GM12878 (cell line): ENCODE data around the gene FANCI. TPM values are rescaled to one million over a fixed set of nuclear protein-coding genes. Genes with fewer than 3 reads are reported as not detected.

ENCODE experiments used
- ATAC-seq: fragments of 200-7000 bp; cut with Tn5 transposase; 3 replicates; pipeline ENCODE4 v1.9.1; 2020; ENCODE audit warnings: mild to moderate bottlenecking, moderate library complexity
- BruUV-seq: library from RNA; stranded (reverse); fragments of 400-500 nt; replicated peaks from 2 replicates; lab custom pipeline; 2021; lab: Mats Ljungman, UMichigan
- CTCF ChIA-PET: fragments of 300-600 bp; sonication (Branson Sonifier 250); formaldehyde crosslinking; extraction: SDS; loops from one replicate; lab custom pipeline; 2021; ENCODE audit warnings: inconsistent platforms; lab: Yijun Ruan, JAX
- POLR2A ChIA-PET: fragments of 350-600 bp; formaldehyde crosslinking; extraction: SDS; loops from one replicate; lab custom pipeline; 2021; ENCODE audit warnings: inconsistent platforms; lab: Charles Lee
- RAD21 ChIA-PET: fragments of 300-600 bp; sonication (Branson Sonifier 250); formaldehyde crosslinking; loops from one replicate; lab custom pipeline; 2023; ENCODE audit warnings: antibody characterized with exemption; ENCODE audit not compliant: unreplicated experiment; lab: Charles Lee
- SMC1A ChIA-PET: fragments of 300-600 bp; sonication (Branson Sonifier 250); formaldehyde crosslinking; loops from one replicate; lab custom pipeline; 2023; ENCODE audit not compliant: unreplicated experiment, uncharacterized antibody; lab: Charles Lee
- DNase-seq: peaks from one replicate; pipeline ENCODE4 v3.0.0-alpha.2; 2011; ENCODE audit warnings: low read depth, low spot score
- FAIRE-seq: peaks from 3 replicates; lab custom pipeline; 2011; peaks lifted over from hg19 to GRCh38; lab: Jason Lieb, UNC
- H2AFZ ChIP-seq: 2 replicates; pipeline ENCODE4 v1.6.0; 2011; ENCODE audit warnings: low read depth, low read length, control low read depth; ENCODE audit not compliant: control insufficient read depth
- H3K27ac ChIP-seq: 2 replicates; pipeline ENCODE4 v1.5.1; 2011; ENCODE audit warnings: control low read depth; ENCODE audit not compliant: control insufficient read depth, insufficient read depth
- H3K27me3 ChIP-seq, 2 experiments: replicated peaks in 1 of 2; 2 replicates each; pipeline versions ENCODE4 v1.6.0 to v1.6.1; 2011; ENCODE audit warnings: low read length in 1 of 2; ENCODE audit not compliant: control insufficient read depth in 2 of 2, insufficient read depth in 2 of 2
- H3K36me3 ChIP-seq, 2 experiments: 2 replicates each; pipeline ENCODE4 v1.5.1; 2011; ENCODE audit warnings: low read length in 1 of 2; ENCODE audit not compliant: control insufficient read depth in 2 of 2, insufficient read depth in 2 of 2
- H3K4me1 ChIP-seq: 2 replicates; pipeline ENCODE4 v1.6.1; 2011; ENCODE audit warnings: mild to moderate bottlenecking, low read length, moderate library complexity, mixed read lengths; ENCODE audit not compliant: control insufficient read depth, insufficient read depth
- H3K4me2 ChIP-seq: 2 replicates; pipeline ENCODE4 v1.6.0; 2011; ENCODE audit warnings: control low read depth; ENCODE audit not compliant: control insufficient read depth, insufficient read depth
- H3K4me3 ChIP-seq: fragments of 200-600 bp; sonication (generic); 2 replicates; pipeline ENCODE4 v1.5.1; 2016
- H3K79me2 ChIP-seq: 2 replicates; pipeline ENCODE4 v1.6.0; 2011; ENCODE audit warnings: low read length; ENCODE audit not compliant: control insufficient read depth, insufficient read depth
- H3K9ac ChIP-seq: 2 replicates; pipeline ENCODE4 v1.8.0; 2011; ENCODE audit warnings: low read length, control low read depth, mixed read lengths; ENCODE audit not compliant: control insufficient read depth, insufficient read depth
- H3K9me3 ChIP-seq: replicated peaks from 3 replicates; pipeline ENCODE4 v1.5.1; 2011; ENCODE audit warnings: mild to moderate bottlenecking, low read length; ENCODE audit not compliant: control insufficient read depth, insufficient read depth
- H4K20me1 ChIP-seq: 2 replicates; pipeline ENCODE4 v1.6.0; 2011; ENCODE audit not compliant: control insufficient read depth, insufficient read depth
- BHLHE40 ChIP-seq, 2 experiments: fragments of 450-650 bp in 1 of 2; IDR thresholded peaks; 2 replicates each; pipeline ENCODE4 v1.6.1; 2011 to 2017; ENCODE audit warnings: low read depth in 2 of 2, borderline replicate concordance in 1 of 2, improper control_type of control experiment in 1 of 2, low read length in 1 of 2, mild to moderate bottlenecking in 1 of 2
- CBX3 ChIP-seq: fragments of 200-600 bp; sonication (generic); IDR thresholded peaks from 2 replicates; pipeline ENCODE4 v1.6.1; 2016; ENCODE audit warnings: low read depth, borderline replicate concordance
- CEBPB ChIP-seq, 2 experiments: fragments of 150-350 bp in 1 of 2; IDR thresholded peaks; 2 replicates each; pipeline ENCODE4 v1.6.1; 2012 to 2014; ENCODE audit warnings: low read depth in 2 of 2, low read length in 2 of 2, borderline replicate concordance in 1 of 2, inconsistent platforms in 1 of 2
- CTCF ChIP-seq, 3 experiments: IDR thresholded peaks in 2 of 3; conservative IDR thresholded peaks in 1 of 3; 2 replicates each; pipeline ENCODE4 v1.5.1; 2011; ENCODE audit warnings: low read depth in 3 of 3, low read length in 3 of 3, mild to moderate bottlenecking in 3 of 3, control low read depth in 2 of 3, moderate library complexity in 2 of 3, inconsistent platforms in 1 of 3, mixed read lengths in 1 of 3; ENCODE audit not compliant: control insufficient read depth in 2 of 3, insufficient read depth in 1 of 3; ENCODE audit errors: extremely low read depth in 1 of 3
- FOXK2 ChIP-seq: fragments of 450-650 bp; IDR thresholded peaks from 2 replicates; pipeline ENCODE4 v1.6.1; 2017; ENCODE audit warnings: mild to moderate bottlenecking, moderate library complexity
- JUNB ChIP-seq: IDR thresholded peaks from 2 replicates; pipeline ENCODE4 v1.6.1; 2016; ENCODE audit warnings: antibody characterized with exemption, mild to moderate bottlenecking
- KDM1A ChIP-seq: fragments of 200-600 bp; sonication (generic); IDR thresholded peaks from 2 replicates; pipeline ENCODE4 v1.6.1; 2016; ENCODE audit warnings: borderline replicate concordance
- NFXL1 ChIP-seq: fragments of 450-650 bp; IDR thresholded peaks from 2 replicates; pipeline ENCODE4 v1.6.1; 2017; ENCODE audit warnings: antibody characterized with exemption, mild to moderate bottlenecking, borderline replicate concordance
- SIN3A ChIP-seq: IDR thresholded peaks from 2 replicates; pipeline ENCODE4 v1.6.1; 2012; ENCODE audit warnings: low read depth, low read length, improper control_type of control experiment
- SMAD1 ChIP-seq: fragments of 450-650 bp; IDR thresholded peaks from 2 replicates; pipeline ENCODE4 v1.6.1; 2018; ENCODE audit warnings: mild to moderate bottlenecking, low read depth; ENCODE audit not compliant: partially characterized antibody
- SMARCA5 ChIP-seq: fragments of 450-650 bp; IDR thresholded peaks from 2 replicates; pipeline ENCODE4 v1.6.1; 2017; ENCODE audit warnings: mild to moderate bottlenecking
- TAF1 ChIP-seq: IDR thresholded peaks from 2 replicates; pipeline ENCODE4 v1.6.1; 2011; ENCODE audit warnings: mild to moderate bottlenecking, low read depth, low read length, borderline replicate concordance
- WRNIP1 ChIP-seq: IDR thresholded peaks from 2 replicates; pipeline ENCODE4 v1.6.1; 2011; ENCODE audit warnings: low read depth, low read length, improper control_type of control experiment, borderline replicate concordance
- ZBTB33 ChIP-seq: fragments of 450-650 bp; IDR thresholded peaks from 2 replicates; pipeline ENCODE4 v1.6.1; 2017; ENCODE audit warnings: mild to moderate bottlenecking
- WGBS: methylation state at CpG from one replicate; pipeline ENCODE4 v1.1.6; 2016; ENCODE audit warnings: low lambda C conversion rate; ENCODE audit not compliant: insufficient replicate concordance, insufficient coverage; ENCODE audit errors: missing lambda C conversion rate; 5-methylcytosine and 5-hydroxymethylcytosine counted together
- in situ Hi-C: fragments of 300-500 bp; cut with MboI; formaldehyde crosslinking; loops from 9 replicates; pipeline ENCODE4 v1.14.3; 2018; ENCODE audit warnings: mixed read lengths
- intact Hi-C: fragments of 100-400 bp; cut with micrococcal nuclease; formaldehyde crosslinking; loops from one replicate; pipeline ENCODE4 v1.14.2; 2022; ENCODE audit not compliant: unreplicated experiment
- polyA plus RNA-seq, 11 experiments: library from polyadenylated mRNA; depleted of rRNA in 4 of 11; unstranded in 6 of 11; stranded (reverse) in 5 of 11; fragments of >200 nt; fragmentation: Nextera tagmentation in 4 of 11; fragmentation: Illumina TruSeq in 1 of 11; extraction: Ambion mirVana in 4 of 11; extraction: Trizol in 1 of 11; gene quantifications; 1 replicate in 1 of 11; 2 replicates in 10 of 11; pipeline versions ENCODE4 v1.2.1 to v1.2.3, GENCODE V29; 2011 to 2016; ENCODE audit warnings: inconsistent platforms in 2 of 11, missing spikeins in 2 of 11, low read depth in 1 of 11
- total RNA-seq, 4 experiments: library from RNA; depleted of rRNA in 3 of 4; stranded (reverse); fragments of >200 nt in 3 of 4; fragmentation: Illumina TruSeq in 1 of 4; extraction: Trizol in 1 of 4; gene quantifications; 2 replicates each; pipeline versions ENCODE4 v1.2.1 to v1.2.3, GENCODE V29; 2013 to 2021

FANCI gene
- total and polyA plus RNA-seq, 10 of the 15 experiments (the other 5 are each of a cell fraction or from before 2014, with no cell fraction given): 38.1 to 129 (median 82.4) TPM

- no peak for DNase-seq
- Histone ChIP-seq H3K4me3 (no peak overlapping the region), H3K27ac (no peak overlapping the region), H3K9ac (no peak overlapping the region), H3K27me3 (no peaks in the 10 kb centered on the region), H2AFZ (no peak overlapping the region)
- ATAC-seq: no peak
- CTCF ChIA-PET: interaction anchor here (2.7 to 13.0 kb wide), 2 partner anchors 20 to 131 kb away, joined by 9 to 116 read pairs; no protein-coding TSS in a partner anchor
- no peak for FAIRE-seq
- TF ChIP-seq NFXL1 (no peak), BHLHE40 (IDR thresholded peaks at IDR 0.05; ENCODE audit: borderline replicate concordance in 1 of 2, low read depth in 2 of 2, low read length in 1 of 2) (peak in 1 of 2 experiments; percentile 46; a peak in 1 of 4 replicates)
- TF ChIP-seq, all 136 proteins: peak for 1
- WGBS: 34% methylated on average over 6 of the region's 6 CpGs
- intact Hi-C loops: no loop called here
- in situ Hi-C loops: no loop called here
- Histone ChIP-seq H3K36me3 (no peaks in the 10 kb centered on the region), H4K20me1 (no peaks in the 10 kb centered on the region), H3K9me3 (no peaks in the 10 kb centered on the region), H3K4me2 (no peak overlapping the region), H3K79me2 (peaks cover 15% of the 10 kb centered on the region), H3K4me1 (peaks cover 8% of the 10 kb centered on the region; the same call in 1 of the 2 replicates)
- ChIA-PET SMC1A (interaction anchor here (2.0 kb wide), 1 partner anchor 21 kb away, joined by 7 read pairs; no protein-coding TSS in a partner anchor), RAD21 (interaction anchor here (0.6 to 1.2 kb wide), 3 partner anchors 18 to 131 kb away, joined by 3 read pairs; no protein-coding TSS in a partner anchor), POLR2A (no interaction called here)
- no TSS peak for BruUV-seq
Measured at GRCh38 chr15:89338036-89338435, 94.3 kb downstream of the FANCI start.

- Histone ChIP-seq H3K4me2 (no peak overlapping the region), H4K20me1 (no peaks in the 10 kb centered on the region), H3K27me3 (no peaks in the 10 kb centered on the region; a peak in 2 of 4 replicates), H3K4me3 (no peak overlapping the region), H3K9me3 (no peaks in the 10 kb centered on the region), H3K4me1 (peaks cover 2% of the 10 kb centered on the region; the same call in 1 of the 2 replicates), H3K79me2 (no peaks in the 10 kb centered on the region), H3K36me3 (no peaks in the 10 kb centered on the region), H2AFZ (no peak overlapping the region), H3K9ac (no peak overlapping the region), H3K27ac (no peak overlapping the region)
- WGBS: 42% methylated on average over 7 of the region's 7 CpGs
- intact Hi-C loops (no loop called here), in situ Hi-C loops (no loop called here)
- no TSS peak for BruUV-seq
- ATAC-seq (no peak), FAIRE-seq (no peak), DNase-seq (no peak)
- ChIA-PET POLR2A (no interaction called here), RAD21 (no interaction called here), SMC1A (no interaction called here), CTCF (interaction anchor here (1.5 kb wide), 1 partner anchor 436 kb away, joined by 5 read pairs; no protein-coding TSS in a partner anchor)
- TF ChIP-seq CBX3 (no peak), FOXK2 (no peak), CEBPB (IDR thresholded peaks at IDR 0.05; ENCODE audit: borderline replicate concordance in 1 of 2, low read depth in 2 of 2, low read length in 2 of 2) (no peak), CTCF (IDR thresholded peaks at IDR 0.05 in 2 of 3, conservative IDR thresholded peaks at IDR 0.05 in 1 of 3; ENCODE audit: control insufficient read depth in 2 of 3, extremely low read depth in 1 of 3, insufficient read depth in 1 of 3, low read depth in 3 of 3, low read length in 3 of 3) (no peak), SIN3A (no peak), SMAD1 (no peak), ZBTB33 (no peak), TAF1 (no peak), WRNIP1 (no peak), KDM1A (no peak), JUNB (no peak), SMARCA5 (no peak)
Measured at GRCh38 chr15:89340573-89340972, 96.8 kb downstream of the FANCI start.
